HG03439 (cell line): ENCODE data around the gene ARMCX1.
"Not testable (repeated sequence)": the region's sequence is repeated elsewhere in the genome, so short reads cannot be mapped to it uniquely, and the experiment has no call there.

Source experiments
- ATAC-seq: cut with Tn5 transposase; IDR thresholded peaks from one replicate; pipeline ENCODE4 v1.9.1; 2021; ENCODE audit warnings: mild to moderate bottlenecking, moderate library complexity; ENCODE audit not compliant: unreplicated experiment

The ARMCX1 gene

GRCh38 chrX:101550362-101550750 lies at the start of gene ARMCX1:
ARMCX1 (plus strand) TSS chrX:101550547; CDS start chrX:101552931, 2,384 bp downstream.
- no peak for ATAC-seq

DNA sequence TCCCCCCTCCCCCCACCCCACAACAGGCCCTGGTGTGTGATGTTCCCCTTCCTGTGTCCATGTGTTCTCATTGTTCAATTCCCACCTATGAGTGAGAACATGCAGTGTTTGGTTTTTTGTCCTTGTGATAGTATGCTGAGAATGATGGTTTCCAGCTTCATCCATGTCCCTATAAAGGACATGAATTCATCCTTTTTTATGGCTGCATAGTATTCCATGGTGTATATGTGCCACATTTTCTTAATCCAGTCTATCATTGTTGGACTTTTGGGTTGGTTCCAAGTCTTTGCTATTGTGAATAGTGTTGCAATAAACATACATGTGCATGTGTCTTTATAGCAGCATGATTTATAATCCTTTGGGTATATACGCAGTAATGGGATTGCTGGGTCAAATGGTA lies 47.4 kb upstream of the ARMCX1 start:
- ATAC-seq: not testable (repeated sequence)

GRCh38 chrX:101507372-101507771 lies 43.0 kb upstream of the ARMCX1 start:
- no peak for ATAC-seq

DNA sequence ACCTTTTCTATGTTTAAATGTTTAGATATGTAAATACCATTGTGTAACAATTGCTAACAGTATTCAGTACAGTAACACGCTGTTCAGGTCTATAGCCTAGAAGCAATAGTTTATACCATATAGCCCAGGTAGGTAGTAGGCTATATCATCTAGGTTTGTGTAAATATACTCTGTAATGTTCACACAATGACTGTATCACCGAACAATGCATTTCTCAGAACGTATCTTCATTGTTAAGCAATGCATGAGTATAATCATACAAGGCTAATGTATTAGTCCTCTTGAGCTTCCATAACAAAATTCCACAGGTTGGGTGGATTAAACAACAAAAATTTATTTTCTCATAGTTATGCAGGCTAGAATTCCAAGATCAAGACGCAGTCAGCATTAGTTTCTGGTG lies 42.4 kb upstream of the ARMCX1 start:
- ATAC-seq: no peak

- no peak for ATAC-seq
Observed at GRCh38 chrX:101530944-101531343, 19.4 kb upstream of the ARMCX1 start.

GRCh38 chrX:101539116-101539515 lies 11.2 kb upstream of the ARMCX1 start:
- ATAC-seq: no peak

GRCh38 chrX:101550751-101551379 lies 518 bp downstream of the ARMCX1 start:
- ATAC-seq: no peak

GRCh38 chrX:101551380-101551767 lies 1.0 kb downstream of the ARMCX1 start:
- ATAC-seq: no peak

- no peak for ATAC-seq
Observed at GRCh38 chrX:101552714-101553113, 2.4 kb downstream of the ARMCX1 start.

GRCh38 chrX:101564651-101565050 lies 14.3 kb downstream of the ARMCX1 start:
- no peak for ATAC-seq

- ATAC-seq: peak; percentile 95
Observed at GRCh38 chrX:101595739-101596419, 45.5 kb downstream of the ARMCX1 start.

DNA sequence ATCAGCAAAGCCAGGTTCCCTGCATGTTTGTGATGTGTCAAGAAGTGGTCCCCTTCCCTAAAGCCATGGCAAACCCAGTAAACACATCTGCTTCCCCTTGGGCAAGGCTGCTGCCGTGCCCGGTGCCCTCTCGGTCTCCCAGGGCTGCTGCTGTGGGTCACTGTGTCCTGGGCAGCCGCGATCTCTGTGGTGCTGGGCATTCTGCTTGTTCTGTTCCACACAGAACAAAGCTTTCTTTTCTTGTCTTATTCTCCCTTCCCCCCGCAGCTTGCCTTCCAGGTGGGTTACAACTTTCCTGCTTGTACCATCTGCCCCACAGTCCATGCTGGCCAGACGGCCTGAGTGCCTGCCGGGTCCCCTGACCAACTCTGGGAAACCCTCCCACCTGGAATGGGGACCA lies 49.2 kb downstream of the ARMCX1 start:
- ATAC-seq: not testable (repeated sequence)

DNA sequence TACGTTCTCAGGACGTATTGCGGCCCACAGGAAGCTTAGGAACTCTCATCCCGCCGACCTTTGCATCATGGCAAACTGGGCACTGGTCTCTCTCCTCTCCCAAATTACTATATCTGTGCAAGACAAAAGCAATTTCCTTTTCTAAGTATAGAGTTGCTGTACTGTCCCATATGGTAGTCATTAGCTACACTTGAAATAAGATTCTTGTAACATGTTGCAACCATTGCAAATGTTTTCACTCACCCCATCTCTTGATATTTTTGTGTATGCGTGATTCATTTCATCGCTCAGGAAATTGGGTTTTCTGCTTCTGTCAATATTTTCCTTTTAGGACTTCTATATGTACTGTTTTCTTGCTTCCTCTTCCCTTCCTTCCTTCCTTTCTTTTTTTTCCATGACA lies 51.7 kb downstream of the ARMCX1 start:
- no peak for ATAC-seq
